Heart left ventricle (tissue), 16 donors: ENCODE data around the gene GPR141. TPM values are rescaled to one million over a fixed set of nuclear protein-coding genes. Genes with fewer than 3 reads are reported as not detected.

Source experiments
- ATAC-seq, 4 donors: fragments of 200-7000 bp; cut with Tn5 transposase; one replicate each; pipeline ENCODE4 v1.9.1; 2020 to 2022; ENCODE audit warnings: moderate library complexity in 4 of 4, mild to moderate bottlenecking in 3 of 4, moderate number of reproducible peaks in 1 of 4
- DNase-seq, 5 donors: peaks; one replicate each; pipeline ENCODE4 v3.0.0-alpha.2; 2020
- H3K27ac ChIP-seq, 12 donors: fragments of 200-600 bp; sonication (generic) in 4 of 12; one replicate each; pipeline versions ENCODE4 v1.5.0 to v1.8.0; 2016 to 2022; ENCODE audit warnings: mild to moderate bottlenecking in 2 of 12
- H3K27me3 ChIP-seq, 9 donors: fragments of 200-600 bp; sonication (generic) in 2 of 9; one replicate each; pipeline versions ENCODE4 v1.5.1 to v1.8.0; 2016 to 2022; ENCODE audit warnings: mild to moderate bottlenecking in 3 of 9
- H3K36me3 ChIP-seq, 9 donors: fragments of 200-600 bp; sonication (generic) in 2 of 9; one replicate each; pipeline versions ENCODE4 v1.5.0 to v1.8.0; 2018 to 2022; ENCODE audit warnings: mild to moderate bottlenecking in 2 of 9
- H3K4me1 ChIP-seq, 12 donors: fragments of 200-600 bp; sonication (generic) in 4 of 12; one replicate each; pipeline versions ENCODE4 v1.5.0 to v1.8.0; 2016 to 2022; ENCODE audit warnings: mild to moderate bottlenecking in 3 of 12
- H3K4me3 ChIP-seq, 12 donors: fragments of 200-600 bp; sonication (generic) in 4 of 12; one replicate each; pipeline versions ENCODE4 v1.5.0 to v1.8.0; 2017 to 2022; ENCODE audit warnings: mild to moderate bottlenecking in 9 of 12, moderate library complexity in 4 of 12
- H3K9me3 ChIP-seq, 12 donors: fragments of 200-600 bp; sonication (generic) in 4 of 12; one replicate each; pipeline versions ENCODE4 v1.5.0 to v1.8.0; 2016 to 2022; ENCODE audit warnings: mild to moderate bottlenecking in 1 of 12
- POLR2A ChIP-seq, 2 donors: fragments of 450-650 bp; IDR thresholded peaks; one replicate each; pipeline ENCODE4 v1.6.1; 2017; ENCODE audit warnings: antibody characterized with exemption in 2 of 2, mild to moderate bottlenecking in 2 of 2, moderate library complexity in 2 of 2
- WGBS, 4 donors: extraction: QIAGEN DNeasy Blood & Tissue Kit in 2 of 4; methylation state at CpG; one replicate each; pipeline versions ENCODE4 v1.1.5 to v1.1.7; 2013 to 2018; 5-methylcytosine and 5-hydroxymethylcytosine counted together
- intact Hi-C, 10 donors: fragments of 100-400 bp; cut with DNase I; formaldehyde crosslinking; loops; one replicate each; pipeline versions ENCODE4 v1.11.1 to v1.14.2; 2022
- polyA plus RNA-seq, 2 donors: library from polyadenylated mRNA; stranded (reverse); fragments of 200-250 nt; gene quantifications; one replicate each; pipeline ENCODE4 v1.2.3, GENCODE V29; 2013
- total RNA-seq, 9 donors: library from RNA; depleted of rRNA in 2 of 9; stranded (reverse); fragments of >200 nt in 2 of 9; fragmentation: NEBNext Ultra II Directional in 3 of 9; extraction: Animal tissue kit (Norgen Biotek cat#: 25700) in 3 of 9; gene quantifications; one replicate each; pipeline versions ENCODE4 v1.1.0 to v1.2.4, GENCODE V29; 2016 to 2023
- TF ChIP-seq, protein P1 (sequence below), 12 donors: fragments of 200-600 bp; sonication (generic) in 4 of 12; IDR thresholded peaks; one replicate each; pipeline versions ENCODE4 v1.5.0 to v1.8.0; 2018 to 2022; ENCODE audit warnings: antibody characterized with exemption in 12 of 12, mild to moderate bottlenecking in 5 of 12
- donor health status: ischemic (EF 13 %, LVEDD 7.1; RV severe dilation, severe dysfunction).
- donor health status: healthy with polysubstance abuse.
- donor health status: DM: no; HTN: yes; CAD: no.
- donor health status: DM: no; HTN: no; CAD: no.
- donor health status: ischemic (EF 25% LVEDD 6.9; RV normal size, moderate dysfunction).
- donor health status: ischemic (EF 25% LVEDD 5.7; RV mildly dilated, moderate dysfunction).
- donor health status: healthy.
- donor health status: DM: yes; HTN: yes; CAD: no.
- donor health status: ischemic (EF 35%, LVEDD 5.7; RV mildly dilated, moderate dysfunction).
- donor health status: nonischemic (EF 11% LVEDD 7.7; RV severe dilation, severe dysfunction).
- donor health status: DM: yes; HTN: yes; CAD: no.
- donor health status: PGD.
- donor health status: ischemic (EF 29% LVEDD 5.4; RV normal size, mild dysfunction).
- donor health status: nonischemic (EF 23%, LVEDD 6.1; RV moderate dilation, normal function).

Gene GPR141
- total and polyA plus RNA-seq, 11 donors: 0.11 to 5.2 (median 0.53) TPM; not detected in 3

DNA sequence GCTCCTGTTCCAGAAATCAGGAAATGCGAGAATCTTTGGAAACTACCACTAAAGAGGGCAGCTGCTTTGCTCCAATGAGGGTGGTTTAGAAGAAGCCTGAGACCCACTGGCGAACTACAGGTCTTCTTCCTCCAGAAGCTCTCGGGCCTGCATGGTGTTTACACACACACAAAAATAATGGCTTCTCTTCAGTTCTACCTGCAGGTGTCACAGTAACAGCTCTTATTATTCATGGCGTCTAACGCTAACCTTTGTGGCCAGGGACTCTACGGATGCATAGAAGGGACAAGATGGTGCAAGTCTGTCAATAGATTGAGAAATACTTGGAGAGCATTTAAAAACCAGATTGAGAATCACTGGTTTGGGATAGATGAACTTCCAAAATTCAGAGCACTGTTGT lies 22.4 kb downstream of the GPR141 start:
- TF ChIP-seq POLR2A (IDR thresholded peaks at IDR 0.05): no peak
- TF ChIP-seq, protein P1, sequence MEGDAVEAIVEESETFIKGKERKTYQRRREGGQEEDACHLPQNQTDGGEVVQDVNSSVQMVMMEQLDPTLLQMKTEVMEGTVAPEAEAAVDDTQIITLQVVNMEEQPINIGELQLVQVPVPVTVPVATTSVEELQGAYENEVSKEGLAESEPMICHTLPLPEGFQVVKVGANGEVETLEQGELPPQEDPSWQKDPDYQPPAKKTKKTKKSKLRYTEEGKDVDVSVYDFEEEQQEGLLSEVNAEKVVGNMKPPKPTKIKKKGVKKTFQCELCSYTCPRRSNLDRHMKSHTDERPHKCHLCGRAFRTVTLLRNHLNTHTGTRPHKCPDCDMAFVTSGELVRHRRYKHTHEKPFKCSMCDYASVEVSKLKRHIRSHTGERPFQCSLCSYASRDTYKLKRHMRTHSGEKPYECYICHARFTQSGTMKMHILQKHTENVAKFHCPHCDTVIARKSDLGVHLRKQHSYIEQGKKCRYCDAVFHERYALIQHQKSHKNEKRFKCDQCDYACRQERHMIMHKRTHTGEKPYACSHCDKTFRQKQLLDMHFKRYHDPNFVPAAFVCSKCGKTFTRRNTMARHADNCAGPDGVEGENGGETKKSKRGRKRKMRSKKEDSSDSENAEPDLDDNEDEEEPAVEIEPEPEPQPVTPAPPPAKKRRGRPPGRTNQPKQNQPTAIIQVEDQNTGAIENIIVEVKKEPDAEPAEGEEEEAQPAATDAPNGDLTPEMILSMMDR (IDR thresholded peaks at IDR 0.05): no peak
- H3K27me3 ChIP-seq: no peaks in the 10 kb centered on the region
- no peaks in the 10 kb centered on the region for H3K36me3 ChIP-seq
- no peak for ATAC-seq
- no peak for DNase-seq
- peaks cover 0 to 40% (median 0%) of the 10 kb centered on the region in 12 donors for H3K4me1 ChIP-seq
- intact Hi-C loops: no loop called here
- 93 to 95% (median 94%) methylated on average over 6 of the region's 6 CpGs for WGBS, 4 donors
- H3K9me3 ChIP-seq: no peaks in the 10 kb centered on the region
- H3K27ac ChIP-seq: no peak overlapping the region
- H3K4me3 ChIP-seq: no peak overlapping the region

DNA sequence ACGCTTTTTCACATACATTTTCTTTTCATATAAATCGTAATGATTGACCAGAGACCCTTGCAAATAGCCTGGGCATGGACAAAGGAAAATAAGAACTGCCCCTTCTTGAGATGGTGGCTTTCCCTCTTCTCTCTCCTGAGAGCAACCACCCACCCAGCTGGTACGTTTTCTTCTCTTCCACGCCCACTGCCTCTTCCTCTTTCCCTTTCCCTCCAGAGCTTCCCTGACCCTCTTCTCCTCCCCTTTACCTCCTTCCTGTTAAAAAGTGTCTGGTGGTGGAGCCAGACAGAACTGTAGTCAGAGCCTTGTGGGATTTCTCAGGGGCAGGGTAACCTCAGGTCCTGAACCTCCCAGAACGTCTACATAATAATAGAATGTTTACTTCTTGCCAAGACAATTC lies 23.2 kb downstream of the GPR141 start:
- Histone ChIP-seq H3K9me3 (no peaks in the 10 kb centered on the region), H3K4me3 (no peak overlapping the region), H3K4me1 (peaks cover 0 to 32% (median 0%) of the 10 kb centered on the region in 12 donors), H3K36me3 (no peaks in the 10 kb centered on the region), H3K27ac (peak overlapping the region in 1 of 12 donors; percentile 5), H3K27me3 (no peaks in the 10 kb centered on the region)
- WGBS, 4 donors: 49 to 62% (median 61%) methylated on average over 4 to 5 of the region's 5 CpGs
- intact Hi-C loops: no loop called here
- ATAC-seq: peak in 1 of 4 donors; percentile 41
- no peak for DNase-seq
- TF ChIP-seq POLR2A (IDR thresholded peaks at IDR 0.05): no peak
- TF ChIP-seq, protein P1 (IDR thresholded peaks at IDR 0.05): no peak

DNA sequence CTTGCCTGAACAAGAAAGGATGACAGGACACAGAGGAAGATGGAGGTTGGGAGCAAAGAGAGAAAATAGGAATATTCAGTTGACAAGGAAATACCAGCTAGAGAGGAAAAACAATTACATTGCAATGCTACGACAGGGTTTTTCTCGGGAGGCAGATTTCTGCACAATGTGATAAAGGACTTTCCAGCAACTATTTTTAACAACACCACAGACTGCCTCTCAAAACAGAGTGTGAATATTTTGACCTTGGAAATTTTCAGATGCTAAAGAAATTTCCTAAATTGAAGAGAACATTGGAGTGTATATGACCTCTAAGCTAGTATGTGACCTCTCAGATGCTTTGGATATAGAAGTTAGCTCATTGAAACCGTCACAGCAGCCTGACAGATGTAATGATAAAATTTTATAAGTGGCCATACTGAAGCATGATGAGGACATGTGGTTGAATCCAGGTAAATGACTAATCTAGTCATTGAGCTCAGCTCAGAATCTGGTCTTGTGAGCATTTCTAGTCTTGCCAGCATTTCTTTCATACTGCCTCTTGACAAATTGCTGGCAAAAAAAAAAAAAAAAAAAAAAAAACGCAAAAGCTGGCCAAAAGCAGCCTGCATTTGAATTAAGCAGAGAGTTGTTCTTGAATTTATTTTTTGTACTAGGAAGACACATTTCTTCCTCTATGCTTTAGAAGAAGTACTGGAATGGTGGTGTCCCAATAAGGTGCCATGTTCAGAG lies 24.4 kb downstream of the GPR141 start:
- Histone ChIP-seq H3K4me3 (no peak overlapping the region), H3K36me3 (no peaks in the 10 kb centered on the region), H3K27ac (peak overlapping the region in 2 of 12 donors; percentile 15 to 48), H3K27me3 (no peaks in the 10 kb centered on the region), H3K4me1 (peaks cover 0 to 24% (median 0%) of the 10 kb centered on the region in 12 donors), H3K9me3 (no peaks in the 10 kb centered on the region)
- TF ChIP-seq POLR2A (IDR thresholded peaks at IDR 0.05): no peak
- TF ChIP-seq, protein P1 (IDR thresholded peaks at IDR 0.05): no peak
- DNase-seq: no peak
- WGBS, 4 donors: 26 to 32% (median 28%) methylated on average over 4 of the region's 4 CpGs
- intact Hi-C loops: no loop called here
- peak in 1 of 4 donors; percentile 28 for ATAC-seq

DNA sequence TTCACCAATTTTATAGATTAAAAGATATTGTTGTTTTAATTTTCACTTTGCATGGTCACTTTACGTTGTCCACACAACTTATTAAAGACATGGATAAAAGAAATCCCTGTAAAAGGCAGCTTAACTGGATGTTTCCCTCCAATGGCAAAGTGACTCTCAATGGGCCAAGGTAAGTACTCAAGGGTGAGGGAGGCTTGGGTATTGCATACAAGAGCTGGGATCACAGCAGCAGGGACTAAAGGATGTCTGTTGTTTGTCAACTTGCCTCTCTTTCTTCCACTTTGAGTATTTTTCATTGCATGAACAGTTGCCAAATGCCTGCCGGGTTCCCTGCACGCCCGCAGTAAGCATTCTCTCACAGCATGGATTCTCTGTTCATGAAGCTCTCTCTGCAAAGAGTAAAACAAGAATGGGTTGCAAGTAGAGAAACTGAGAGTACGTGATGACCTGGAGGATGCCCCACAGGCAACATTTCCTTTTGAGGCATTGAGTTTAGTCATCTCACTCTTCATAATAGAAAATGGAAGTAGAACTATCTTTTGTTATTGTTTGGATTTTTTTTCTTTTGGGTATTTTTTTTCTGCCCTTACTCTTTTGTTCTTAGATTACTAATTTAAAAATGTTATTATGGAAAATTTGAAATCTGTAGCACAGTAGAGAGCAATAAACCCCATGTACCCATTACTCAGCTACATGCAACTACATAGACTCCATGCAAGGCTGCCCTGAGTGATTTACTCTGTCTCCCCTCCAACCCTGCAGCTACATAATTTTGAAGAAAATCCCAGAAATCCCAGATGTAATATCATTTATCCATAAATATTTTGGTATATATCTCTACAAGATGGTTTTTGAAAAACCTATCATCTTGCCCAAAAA lies 26.3 kb downstream of the GPR141 start:
- Histone ChIP-seq H3K4me1 (peaks cover 0 to 27% (median 0%) of the 10 kb centered on the region in 12 donors), H3K9me3 (no peaks in the 10 kb centered on the region), H3K27me3 (no peaks in the 10 kb centered on the region), H3K36me3 (no peaks in the 10 kb centered on the region), H3K4me3 (no peak overlapping the region), H3K27ac (no peak overlapping the region)
- DNase-seq (no peak), ATAC-seq (no peak)
- intact Hi-C loops: no loop called here
- TF ChIP-seq, protein P1 (IDR thresholded peaks at IDR 0.05): no peak
- no peak for TF ChIP-seq POLR2A (IDR thresholded peaks at IDR 0.05)
- WGBS, 4 donors: 84 to 94% (median 92%) methylated on average over 5 of the region's 5 CpGs
